Measurements from ENCODE around the gene CDHR1. TPM values are rescaled to one million over a fixed set of nuclear protein-coding genes. Genes with fewer than 3 reads are reported as not detected.

The CDHR1 gene
- total RNA-seq, 4 donors from 2014 or later = 106 to 398 (median 143) TPM

DNA sequence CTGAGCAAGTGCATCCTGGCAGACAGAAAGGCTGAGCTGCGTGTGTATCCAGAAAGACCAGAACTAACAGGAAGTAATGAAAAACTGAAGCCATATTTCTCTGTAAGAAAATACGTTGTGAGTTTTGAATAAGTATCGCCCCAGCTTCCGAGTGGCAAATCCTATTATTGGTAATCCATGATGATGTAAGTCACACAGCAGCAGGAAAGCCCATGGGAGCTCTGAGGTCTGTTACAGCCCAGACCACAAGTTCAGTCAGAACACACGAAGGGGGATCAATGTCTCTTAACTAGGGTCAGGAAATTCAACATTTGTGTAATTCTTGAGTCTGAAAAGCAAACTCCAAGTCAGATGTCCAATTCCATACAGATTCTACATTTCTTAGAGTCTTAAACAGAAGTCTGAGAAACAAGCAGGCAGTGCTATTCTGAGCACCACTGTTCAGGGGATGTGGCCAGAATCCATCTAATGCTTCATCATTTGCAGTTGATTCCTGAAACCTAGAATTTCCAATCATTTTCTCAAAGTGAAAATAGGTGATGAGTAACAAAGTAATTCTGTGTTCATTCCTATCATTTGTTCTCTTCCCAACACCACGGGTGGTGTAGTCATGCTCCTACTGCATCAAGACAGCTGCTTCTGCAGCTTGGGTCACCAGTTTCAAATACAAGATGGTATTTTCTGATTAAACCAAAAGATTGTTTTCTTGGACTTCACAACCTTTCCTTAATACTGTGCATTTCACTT lies 31.3 kb downstream of the CDHR1 start, which contains the start of gene LRIT2:
Gene LRIT2 (minus strand): TSS at position 118 of the 747 bp plus-strand sequence. CDS start 24 bp downstream, at position 94.
- H3K4me1 ChIP-seq = peaks cover 2% of the 10 kb centered on the region
- peak in 1 of 2 donors; percentile 20 for DNase-seq (ENCODE audit: low spot score in 2 of 2)
- peaks cover 8% of the 10 kb centered on the region for H3K27me3 ChIP-seq
- TF ChIP-seq, protein P1, sequence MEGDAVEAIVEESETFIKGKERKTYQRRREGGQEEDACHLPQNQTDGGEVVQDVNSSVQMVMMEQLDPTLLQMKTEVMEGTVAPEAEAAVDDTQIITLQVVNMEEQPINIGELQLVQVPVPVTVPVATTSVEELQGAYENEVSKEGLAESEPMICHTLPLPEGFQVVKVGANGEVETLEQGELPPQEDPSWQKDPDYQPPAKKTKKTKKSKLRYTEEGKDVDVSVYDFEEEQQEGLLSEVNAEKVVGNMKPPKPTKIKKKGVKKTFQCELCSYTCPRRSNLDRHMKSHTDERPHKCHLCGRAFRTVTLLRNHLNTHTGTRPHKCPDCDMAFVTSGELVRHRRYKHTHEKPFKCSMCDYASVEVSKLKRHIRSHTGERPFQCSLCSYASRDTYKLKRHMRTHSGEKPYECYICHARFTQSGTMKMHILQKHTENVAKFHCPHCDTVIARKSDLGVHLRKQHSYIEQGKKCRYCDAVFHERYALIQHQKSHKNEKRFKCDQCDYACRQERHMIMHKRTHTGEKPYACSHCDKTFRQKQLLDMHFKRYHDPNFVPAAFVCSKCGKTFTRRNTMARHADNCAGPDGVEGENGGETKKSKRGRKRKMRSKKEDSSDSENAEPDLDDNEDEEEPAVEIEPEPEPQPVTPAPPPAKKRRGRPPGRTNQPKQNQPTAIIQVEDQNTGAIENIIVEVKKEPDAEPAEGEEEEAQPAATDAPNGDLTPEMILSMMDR (IDR thresholded peaks at IDR 0.05) = no peak
- no peaks in the 10 kb centered on the region for H3K9me3 ChIP-seq
- H3K36me3 ChIP-seq = no peaks in the 10 kb centered on the region
- WGBS = 65% methylated on average over 6 of the region's 6 CpGs
- H3K4me3 ChIP-seq = no peak within 1 kb of the TSS
- no peak within 1 kb of the TSS for H3K27ac ChIP-seq

DNA sequence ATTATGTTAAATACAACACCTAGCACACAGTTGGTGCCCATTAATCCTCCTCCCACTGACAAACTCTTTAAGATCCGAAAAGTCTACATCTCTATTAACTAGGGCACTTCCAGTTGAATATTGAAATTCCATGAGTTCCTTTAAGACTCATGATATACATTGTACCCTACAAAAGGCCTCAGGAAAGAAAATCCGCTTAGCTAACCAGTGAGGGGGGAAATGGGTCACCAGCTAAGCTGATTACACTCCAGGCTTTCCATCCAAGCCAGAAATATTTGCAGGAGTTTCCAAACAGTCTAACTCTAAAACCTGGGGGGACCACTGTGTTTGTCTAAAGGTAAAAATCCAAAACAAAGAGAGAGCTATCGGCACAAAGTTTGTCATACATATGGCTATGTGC lies 32.3 kb downstream of the CDHR1 start:
- Histone ChIP-seq H3K36me3 (no peaks in the 10 kb centered on the region), H3K9me3 (no peaks in the 10 kb centered on the region), H3K27me3 (peaks cover 8% of the 10 kb centered on the region), H3K4me1 (peaks cover 4% of the 10 kb centered on the region), H3K27ac (no peak overlapping the region), H3K4me3 (no peak overlapping the region)
- DNase-seq (ENCODE audit: low spot score in 2 of 2) = no peak
- TF ChIP-seq POLR2A (IDR thresholded peaks at IDR 0.05) = no peak
- TF ChIP-seq, protein P1 (IDR thresholded peaks at IDR 0.05) = no peak
- no peak for TF ChIP-seq POLR2AphosphoS5 (IDR thresholded peaks at IDR 0.05)
- no peak for TF ChIP-seq EP300 (IDR thresholded peaks at IDR 0.05)
- 85% methylated on average over 3 of the region's 3 CpGs for WGBS

DNA sequence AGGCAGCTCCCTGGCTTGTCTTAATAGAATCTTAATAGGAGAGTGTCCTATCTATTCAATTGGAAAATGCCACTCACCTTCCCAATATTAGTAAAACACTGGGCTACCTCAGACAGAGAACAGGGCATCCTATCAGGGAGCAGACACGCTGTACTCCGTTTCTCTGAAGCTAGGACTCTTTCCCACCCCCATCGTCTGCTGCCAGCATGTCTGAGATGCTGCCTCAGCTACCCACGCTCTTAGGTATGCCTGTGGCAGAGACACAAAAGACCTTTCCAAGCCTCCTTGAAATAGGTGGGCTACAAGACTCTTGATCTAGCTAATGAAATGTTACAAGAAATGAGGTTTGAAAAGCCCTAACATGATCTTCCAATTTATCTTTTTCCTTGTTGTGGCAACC lies 33.5 kb downstream of the CDHR1 start:
- no peak overlapping the region for H3K4me3 ChIP-seq
- WGBS = 79% methylated on average over 4 of the region's 4 CpGs

DNA sequence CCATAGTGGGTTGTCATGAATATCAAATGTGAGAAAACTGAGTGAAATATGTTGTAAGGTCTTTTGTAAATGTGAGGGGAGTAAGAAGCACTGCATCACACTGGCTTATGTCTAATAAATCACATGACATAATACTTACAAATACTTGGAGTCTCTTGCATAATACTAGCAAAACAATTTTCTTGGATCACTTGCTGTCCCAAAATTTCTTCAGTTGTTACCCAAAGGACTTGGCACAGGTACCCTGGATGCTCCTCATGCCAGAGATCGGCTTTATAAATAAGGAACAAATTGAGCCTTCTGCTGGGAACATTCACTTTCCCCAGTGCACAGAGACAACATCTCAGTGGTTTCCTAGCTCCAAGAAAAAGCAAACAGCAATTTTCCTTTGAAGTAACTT lies 36.0 kb downstream of the CDHR1 start:
- Histone ChIP-seq H3K9me3 (no peaks in the 10 kb centered on the region), H3K4me1 (peaks cover 4% of the 10 kb centered on the region), H3K4me3 (no peak overlapping the region), H3K27ac (no peak overlapping the region), H3K36me3 (no peaks in the 10 kb centered on the region), H3K27me3 (peaks cover under 1% of the 10 kb centered on the region)
- TF ChIP-seq, protein P1 (IDR thresholded peaks at IDR 0.05) = no peak
- TF ChIP-seq POLR2AphosphoS5 (IDR thresholded peaks at IDR 0.05) (no peak), EP300 (IDR thresholded peaks at IDR 0.05) (no peak), POLR2A (IDR thresholded peaks at IDR 0.05) (no peak)
- DNase-seq (ENCODE audit: low spot score in 2 of 2) = peak in 1 of 2 donors; percentile 60
- 33% methylated on average over 1 of the region's 1 CpG for WGBS

More for the DNA sequence above, 33.5 kb downstream of the CDHR1 start:
- Histone ChIP-seq H3K9me3 (no peaks in the 10 kb centered on the region), H3K4me1 (peaks cover 4% of the 10 kb centered on the region), H3K27me3 (peaks cover 4% of the 10 kb centered on the region), H3K27ac (no peak overlapping the region), H3K36me3 (no peaks in the 10 kb centered on the region)
- peak in 1 of 2 donors; percentile 21 for DNase-seq (ENCODE audit: low spot score in 2 of 2)
- TF ChIP-seq, protein P1 (IDR thresholded peaks at IDR 0.05) = no peak
- TF ChIP-seq POLR2A (IDR thresholded peaks at IDR 0.05) (no peak), POLR2AphosphoS5 (IDR thresholded peaks at IDR 0.05) (no peak), EP300 (IDR thresholded peaks at IDR 0.05) (no peak)

DNA sequence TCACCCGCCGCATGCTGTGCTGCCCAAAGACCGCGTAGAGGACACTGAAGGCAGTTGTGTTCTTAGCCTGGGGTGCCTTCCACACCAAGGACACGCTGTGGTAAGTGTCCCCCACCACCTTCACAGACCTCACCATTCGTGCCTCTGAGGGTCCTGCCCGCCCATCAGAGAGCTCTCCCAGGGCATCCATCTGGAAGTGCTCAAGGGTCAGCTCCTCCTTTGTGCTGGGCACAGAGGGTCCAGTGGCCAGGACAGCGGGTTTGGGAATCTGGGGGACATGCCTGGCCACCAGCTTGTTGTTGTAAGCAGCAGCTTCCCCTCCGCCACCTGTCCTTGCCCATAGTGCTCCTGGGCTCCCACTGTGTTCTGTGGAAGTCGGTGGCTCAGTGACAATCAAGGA lies 38.0 kb downstream of the CDHR1 start:
- no peak overlapping the region for H3K4me3 ChIP-seq
- H3K27me3 ChIP-seq = peaks cover 15% of the 10 kb centered on the region
- no peaks in the 10 kb centered on the region for H3K36me3 ChIP-seq
- peak in 1 of 2 donors; percentile 74 for DNase-seq (ENCODE audit: low spot score in 2 of 2)
- TF ChIP-seq EP300 (IDR thresholded peaks at IDR 0.05) (no peak), POLR2A (IDR thresholded peaks at IDR 0.05) (no peak), POLR2AphosphoS5 (IDR thresholded peaks at IDR 0.05) (no peak)
- TF ChIP-seq, protein P1 (IDR thresholded peaks at IDR 0.05) = no peak
- no peak overlapping the region for H3K27ac ChIP-seq
- H3K4me1 ChIP-seq = peaks cover 4% of the 10 kb centered on the region
- no peaks in the 10 kb centered on the region for H3K9me3 ChIP-seq
- WGBS = 94% methylated on average over 9 of the region's 10 CpGs
